ENCODE measurements around the gene FBXL16. TPM values are rescaled to one million over a fixed set of nuclear protein-coding genes. Genes with fewer than 3 reads are reported as not detected.

The FBXL16 gene
- total and polyA plus RNA-seq, 9 of the 15 experiments (the other 6 are each of a cell fraction or from before 2014, with no cell fraction given): 0.21 to 8.2 (median 1.7) TPM

DNA sequence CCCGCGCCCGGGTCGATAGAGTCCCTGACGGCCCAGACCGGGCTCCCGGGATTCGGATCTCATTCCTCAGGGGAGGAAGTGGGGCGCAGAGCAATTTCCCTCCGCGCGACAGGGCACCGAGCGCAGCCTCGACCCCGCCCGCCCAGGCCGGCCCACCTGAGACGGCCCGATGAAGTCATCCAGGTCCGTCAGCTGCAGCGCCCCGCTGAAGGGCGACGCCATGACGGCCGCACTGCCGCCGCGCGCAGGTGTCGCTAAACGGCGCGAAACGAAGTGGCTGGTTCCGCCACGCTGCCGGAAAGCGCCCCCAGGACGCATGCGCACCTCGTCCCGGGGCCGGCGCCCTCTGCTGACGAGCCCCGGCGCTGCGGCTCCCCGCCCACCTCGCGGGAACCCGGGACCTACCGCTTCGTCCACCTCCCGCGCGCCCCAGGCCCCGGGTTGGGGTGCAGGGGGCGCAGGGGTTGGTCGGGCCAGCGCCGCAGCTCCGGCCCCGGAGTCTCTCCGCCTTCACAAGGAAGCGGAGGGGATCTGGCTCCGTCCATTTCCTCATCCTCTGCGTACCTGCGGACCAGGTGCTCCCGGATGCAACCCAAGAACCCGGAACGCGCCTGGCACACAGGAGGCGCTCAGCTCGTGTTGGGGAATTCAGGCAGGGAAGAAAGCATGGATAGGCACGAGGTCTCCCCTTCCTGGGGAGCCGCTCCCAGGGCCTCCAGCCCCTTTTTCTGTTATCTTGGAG lies 35.3 kb upstream of the FBXL16 start, which contains the start of gene CIAO3 (continued):
- TF ChIP-seq, protein P1, sequence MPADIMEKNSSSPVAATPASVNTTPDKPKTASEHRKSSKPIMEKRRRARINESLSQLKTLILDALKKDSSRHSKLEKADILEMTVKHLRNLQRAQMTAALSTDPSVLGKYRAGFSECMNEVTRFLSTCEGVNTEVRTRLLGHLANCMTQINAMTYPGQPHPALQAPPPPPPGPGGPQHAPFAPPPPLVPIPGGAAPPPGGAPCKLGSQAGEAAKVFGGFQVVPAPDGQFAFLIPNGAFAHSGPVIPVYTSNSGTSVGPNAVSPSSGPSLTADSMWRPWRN (IDR thresholded peaks at IDR 0.05; ENCODE audit: low read depth): no peak
- TF ChIP-seq SMC3 (conservative IDR thresholded peaks at IDR 0.05; ENCODE audit: insufficient read depth, low read depth, low read length): no peak
- TF ChIP-seq ZNF75A (CRISPR knock-in tag; IDR thresholded peaks at IDR 0.05): no peak
- TF ChIP-seq, protein P2, sequence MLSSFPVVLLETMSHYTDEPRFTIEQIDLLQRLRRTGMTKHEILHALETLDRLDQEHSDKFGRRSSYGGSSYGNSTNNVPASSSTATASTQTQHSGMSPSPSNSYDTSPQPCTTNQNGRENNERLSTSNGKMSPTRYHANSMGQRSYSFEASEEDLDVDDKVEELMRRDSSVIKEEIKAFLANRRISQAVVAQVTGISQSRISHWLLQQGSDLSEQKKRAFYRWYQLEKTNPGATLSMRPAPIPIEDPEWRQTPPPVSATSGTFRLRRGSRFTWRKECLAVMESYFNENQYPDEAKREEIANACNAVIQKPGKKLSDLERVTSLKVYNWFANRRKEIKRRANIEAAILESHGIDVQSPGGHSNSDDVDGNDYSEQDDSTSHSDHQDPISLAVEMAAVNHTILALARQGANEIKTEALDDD (IDR thresholded peaks at IDR 0.05): no peak
- no peak for TF ChIP-seq CBX8 (IDR thresholded peaks at IDR 0.05; ENCODE audit: borderline replicate concordance, extremely low read depth, low read depth, low read length, poor library complexity, severe bottlenecking)
- TF ChIP-seq, protein P3, sequence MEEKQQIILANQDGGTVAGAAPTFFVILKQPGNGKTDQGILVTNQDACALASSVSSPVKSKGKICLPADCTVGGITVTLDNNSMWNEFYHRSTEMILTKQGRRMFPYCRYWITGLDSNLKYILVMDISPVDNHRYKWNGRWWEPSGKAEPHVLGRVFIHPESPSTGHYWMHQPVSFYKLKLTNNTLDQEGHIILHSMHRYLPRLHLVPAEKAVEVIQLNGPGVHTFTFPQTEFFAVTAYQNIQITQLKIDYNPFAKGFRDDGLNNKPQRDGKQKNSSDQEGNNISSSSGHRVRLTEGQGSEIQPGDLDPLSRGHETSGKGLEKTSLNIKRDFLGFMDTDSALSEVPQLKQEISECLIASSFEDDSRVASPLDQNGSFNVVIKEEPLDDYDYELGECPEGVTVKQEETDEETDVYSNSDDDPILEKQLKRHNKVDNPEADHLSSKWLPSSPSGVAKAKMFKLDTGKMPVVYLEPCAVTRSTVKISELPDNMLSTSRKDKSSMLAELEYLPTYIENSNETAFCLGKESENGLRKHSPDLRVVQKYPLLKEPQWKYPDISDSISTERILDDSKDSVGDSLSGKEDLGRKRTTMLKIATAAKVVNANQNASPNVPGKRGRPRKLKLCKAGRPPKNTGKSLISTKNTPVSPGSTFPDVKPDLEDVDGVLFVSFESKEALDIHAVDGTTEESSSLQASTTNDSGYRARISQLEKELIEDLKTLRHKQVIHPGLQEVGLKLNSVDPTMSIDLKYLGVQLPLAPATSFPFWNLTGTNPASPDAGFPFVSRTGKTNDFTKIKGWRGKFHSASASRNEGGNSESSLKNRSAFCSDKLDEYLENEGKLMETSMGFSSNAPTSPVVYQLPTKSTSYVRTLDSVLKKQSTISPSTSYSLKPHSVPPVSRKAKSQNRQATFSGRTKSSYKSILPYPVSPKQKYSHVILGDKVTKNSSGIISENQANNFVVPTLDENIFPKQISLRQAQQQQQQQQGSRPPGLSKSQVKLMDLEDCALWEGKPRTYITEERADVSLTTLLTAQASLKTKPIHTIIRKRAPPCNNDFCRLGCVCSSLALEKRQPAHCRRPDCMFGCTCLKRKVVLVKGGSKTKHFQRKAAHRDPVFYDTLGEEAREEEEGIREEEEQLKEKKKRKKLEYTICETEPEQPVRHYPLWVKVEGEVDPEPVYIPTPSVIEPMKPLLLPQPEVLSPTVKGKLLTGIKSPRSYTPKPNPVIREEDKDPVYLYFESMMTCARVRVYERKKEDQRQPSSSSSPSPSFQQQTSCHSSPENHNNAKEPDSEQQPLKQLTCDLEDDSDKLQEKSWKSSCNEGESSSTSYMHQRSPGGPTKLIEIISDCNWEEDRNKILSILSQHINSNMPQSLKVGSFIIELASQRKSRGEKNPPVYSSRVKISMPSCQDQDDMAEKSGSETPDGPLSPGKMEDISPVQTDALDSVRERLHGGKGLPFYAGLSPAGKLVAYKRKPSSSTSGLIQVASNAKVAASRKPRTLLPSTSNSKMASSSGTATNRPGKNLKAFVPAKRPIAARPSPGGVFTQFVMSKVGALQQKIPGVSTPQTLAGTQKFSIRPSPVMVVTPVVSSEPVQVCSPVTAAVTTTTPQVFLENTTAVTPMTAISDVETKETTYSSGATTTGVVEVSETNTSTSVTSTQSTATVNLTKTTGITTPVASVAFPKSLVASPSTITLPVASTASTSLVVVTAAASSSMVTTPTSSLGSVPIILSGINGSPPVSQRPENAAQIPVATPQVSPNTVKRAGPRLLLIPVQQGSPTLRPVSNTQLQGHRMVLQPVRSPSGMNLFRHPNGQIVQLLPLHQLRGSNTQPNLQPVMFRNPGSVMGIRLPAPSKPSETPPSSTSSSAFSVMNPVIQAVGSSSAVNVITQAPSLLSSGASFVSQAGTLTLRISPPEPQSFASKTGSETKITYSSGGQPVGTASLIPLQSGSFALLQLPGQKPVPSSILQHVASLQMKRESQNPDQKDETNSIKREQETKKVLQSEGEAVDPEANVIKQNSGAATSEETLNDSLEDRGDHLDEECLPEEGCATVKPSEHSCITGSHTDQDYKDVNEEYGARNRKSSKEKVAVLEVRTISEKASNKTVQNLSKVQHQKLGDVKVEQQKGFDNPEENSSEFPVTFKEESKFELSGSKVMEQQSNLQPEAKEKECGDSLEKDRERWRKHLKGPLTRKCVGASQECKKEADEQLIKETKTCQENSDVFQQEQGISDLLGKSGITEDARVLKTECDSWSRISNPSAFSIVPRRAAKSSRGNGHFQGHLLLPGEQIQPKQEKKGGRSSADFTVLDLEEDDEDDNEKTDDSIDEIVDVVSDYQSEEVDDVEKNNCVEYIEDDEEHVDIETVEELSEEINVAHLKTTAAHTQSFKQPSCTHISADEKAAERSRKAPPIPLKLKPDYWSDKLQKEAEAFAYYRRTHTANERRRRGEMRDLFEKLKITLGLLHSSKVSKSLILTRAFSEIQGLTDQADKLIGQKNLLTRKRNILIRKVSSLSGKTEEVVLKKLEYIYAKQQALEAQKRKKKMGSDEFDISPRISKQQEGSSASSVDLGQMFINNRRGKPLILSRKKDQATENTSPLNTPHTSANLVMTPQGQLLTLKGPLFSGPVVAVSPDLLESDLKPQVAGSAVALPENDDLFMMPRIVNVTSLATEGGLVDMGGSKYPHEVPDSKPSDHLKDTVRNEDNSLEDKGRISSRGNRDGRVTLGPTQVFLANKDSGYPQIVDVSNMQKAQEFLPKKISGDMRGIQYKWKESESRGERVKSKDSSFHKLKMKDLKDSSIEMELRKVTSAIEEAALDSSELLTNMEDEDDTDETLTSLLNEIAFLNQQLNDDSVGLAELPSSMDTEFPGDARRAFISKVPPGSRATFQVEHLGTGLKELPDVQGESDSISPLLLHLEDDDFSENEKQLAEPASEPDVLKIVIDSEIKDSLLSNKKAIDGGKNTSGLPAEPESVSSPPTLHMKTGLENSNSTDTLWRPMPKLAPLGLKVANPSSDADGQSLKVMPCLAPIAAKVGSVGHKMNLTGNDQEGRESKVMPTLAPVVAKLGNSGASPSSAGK (IDR thresholded peaks at IDR 0.05): peak; percentile 86
- TF ChIP-seq ZNF584 (CRISPR knock-in tag; IDR thresholded peaks at IDR 0.05; ENCODE audit: low read depth): no peak
- TF ChIP-seq ZNF384 (IDR thresholded peaks at IDR 0.05; ENCODE audit: low read depth, low read length): 0 out of 2 replicates have a peak, but pooled peaks have one; percentile 6
- TF ChIP-seq RHOXF2B (CRISPR knock-in tag; conservative IDR thresholded peaks at IDR 0.05): no peak
- TF ChIP-seq TAF1 (IDR thresholded peaks at IDR 0.05; ENCODE audit: control insufficient read depth, extremely low read depth, insufficient read depth, low read length, severe bottlenecking): no peak
- TF ChIP-seq TCFL5 (CRISPR knock-in tag; conservative IDR thresholded peaks at IDR 0.05): no peak
- peak; percentile 94 for TF ChIP-seq JUND (IDR thresholded peaks at IDR 0.05; ENCODE audit: borderline replicate concordance, low read depth, low read length)
- peak; percentile 91; the same call in 1 of the 3 replicates for TF ChIP-seq JUND (tag; IDR thresholded peaks at IDR 0.05; ENCODE audit: borderline replicate concordance, low read depth, low read length)
- peak; percentile 88; the same call in 1 of the 2 replicates for TF ChIP-seq TCF7 (IDR thresholded peaks at IDR 0.05; ENCODE audit: borderline replicate concordance)

All from K562 (cell line).